ENCODE data around the gene WNK2.

Gene WNK2

DNA sequence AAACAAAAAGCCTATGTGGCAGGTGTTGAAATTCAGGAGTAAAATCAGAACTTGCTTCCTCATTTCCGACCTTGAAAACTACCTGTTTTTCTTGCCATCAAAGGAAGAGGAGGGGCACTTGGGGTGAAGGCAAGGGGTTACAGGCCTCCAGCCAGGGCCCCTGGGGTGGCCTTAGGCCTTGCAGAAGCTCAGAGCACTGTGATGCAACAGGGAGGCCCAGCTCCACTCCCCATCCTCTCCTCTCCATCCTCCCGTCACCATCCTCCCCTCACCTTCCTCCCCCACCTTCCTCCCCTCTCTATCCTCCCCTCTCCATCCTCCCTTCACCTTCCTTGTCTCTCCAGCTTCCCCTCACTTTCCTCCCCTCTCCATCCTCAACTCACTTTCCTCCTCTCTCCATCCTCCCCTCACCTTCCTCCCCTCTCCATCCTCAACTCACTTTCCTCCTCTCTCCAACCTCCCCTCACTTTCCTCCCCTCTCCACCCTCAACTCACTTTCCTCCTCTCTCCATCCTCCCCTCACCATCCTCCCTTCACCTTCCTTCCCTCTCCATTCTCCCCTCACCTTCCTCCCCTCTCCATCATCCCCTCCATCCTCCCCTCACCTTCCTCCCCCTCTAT lies 111.6 kb downstream of the WNK2 start:
- DNase-seq (ENCODE audit: low spot score): no peak

DNA sequence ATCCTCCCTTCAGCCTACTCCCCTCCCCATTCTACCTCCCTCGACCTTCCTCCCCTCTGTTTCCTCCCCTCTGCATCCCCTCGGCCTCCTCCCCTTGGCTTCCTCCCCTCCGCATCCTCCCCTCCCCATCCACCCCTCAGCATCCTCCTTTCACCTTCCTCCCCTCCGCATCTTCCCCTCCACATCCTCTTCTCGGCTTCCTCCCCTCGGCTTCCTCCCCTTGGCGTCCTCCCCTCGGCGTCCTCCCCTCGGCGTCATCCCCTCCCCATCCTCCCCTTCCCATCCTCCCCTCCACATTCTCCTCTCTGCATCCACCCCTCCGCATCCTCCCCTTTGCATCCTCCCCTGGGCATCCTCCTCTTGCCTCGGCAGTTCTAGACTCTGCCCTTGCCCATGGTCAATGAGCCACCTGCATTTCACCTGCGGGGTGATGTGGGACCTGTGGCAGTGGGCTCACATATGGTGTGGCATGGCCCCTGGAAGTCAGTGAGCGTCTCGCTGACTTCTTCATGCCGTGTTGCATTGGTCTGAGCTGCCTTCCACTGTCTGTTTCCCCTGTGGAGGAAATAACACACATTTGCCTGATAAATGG lies 113.0 kb downstream of the WNK2 start:
- no peak for DNase-seq (ENCODE audit: low spot score)

DNA sequence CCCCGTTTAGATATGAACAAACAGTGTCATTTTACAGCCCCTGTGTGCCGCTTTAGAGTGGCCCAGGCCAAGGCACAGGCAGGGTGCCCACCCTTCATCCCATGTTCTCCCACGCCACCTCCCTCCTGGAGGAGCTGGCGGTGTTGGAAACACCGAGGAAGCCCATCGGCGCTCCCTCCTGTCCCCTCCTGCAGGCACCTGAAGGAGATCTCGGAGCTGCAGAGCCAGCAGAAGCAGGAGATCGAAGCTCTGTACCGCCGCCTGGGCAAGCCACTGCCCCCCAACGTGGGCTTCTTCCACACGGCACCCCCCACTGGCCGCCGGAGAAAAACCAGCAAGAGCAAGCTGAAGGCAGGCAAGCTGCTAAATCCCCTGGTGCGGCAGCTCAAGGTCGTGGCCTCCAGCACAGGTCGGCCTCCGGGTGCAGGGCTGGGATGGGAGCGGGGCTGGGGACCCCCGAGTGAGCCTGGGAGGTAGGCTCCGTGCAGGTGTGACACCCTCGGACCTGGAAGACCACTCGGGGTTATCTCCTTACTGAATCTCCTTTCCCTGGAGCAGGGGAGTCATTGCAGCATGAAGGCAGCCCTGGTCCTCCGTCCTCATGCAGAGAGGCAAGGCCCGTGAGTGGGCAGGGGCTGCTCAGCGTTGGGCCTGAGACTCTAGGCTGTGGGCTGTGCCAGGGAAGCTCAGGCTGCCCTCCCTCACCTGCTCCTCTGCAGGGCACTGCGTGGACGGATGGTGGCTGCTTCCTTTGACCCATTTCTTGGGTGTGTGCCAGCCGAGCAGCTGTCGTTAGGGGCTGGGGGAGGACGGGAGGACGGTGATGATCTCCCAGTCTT lies 113.9 kb downstream of the WNK2 start:
- DNase-seq (ENCODE audit: low spot score): no peak

DNA sequence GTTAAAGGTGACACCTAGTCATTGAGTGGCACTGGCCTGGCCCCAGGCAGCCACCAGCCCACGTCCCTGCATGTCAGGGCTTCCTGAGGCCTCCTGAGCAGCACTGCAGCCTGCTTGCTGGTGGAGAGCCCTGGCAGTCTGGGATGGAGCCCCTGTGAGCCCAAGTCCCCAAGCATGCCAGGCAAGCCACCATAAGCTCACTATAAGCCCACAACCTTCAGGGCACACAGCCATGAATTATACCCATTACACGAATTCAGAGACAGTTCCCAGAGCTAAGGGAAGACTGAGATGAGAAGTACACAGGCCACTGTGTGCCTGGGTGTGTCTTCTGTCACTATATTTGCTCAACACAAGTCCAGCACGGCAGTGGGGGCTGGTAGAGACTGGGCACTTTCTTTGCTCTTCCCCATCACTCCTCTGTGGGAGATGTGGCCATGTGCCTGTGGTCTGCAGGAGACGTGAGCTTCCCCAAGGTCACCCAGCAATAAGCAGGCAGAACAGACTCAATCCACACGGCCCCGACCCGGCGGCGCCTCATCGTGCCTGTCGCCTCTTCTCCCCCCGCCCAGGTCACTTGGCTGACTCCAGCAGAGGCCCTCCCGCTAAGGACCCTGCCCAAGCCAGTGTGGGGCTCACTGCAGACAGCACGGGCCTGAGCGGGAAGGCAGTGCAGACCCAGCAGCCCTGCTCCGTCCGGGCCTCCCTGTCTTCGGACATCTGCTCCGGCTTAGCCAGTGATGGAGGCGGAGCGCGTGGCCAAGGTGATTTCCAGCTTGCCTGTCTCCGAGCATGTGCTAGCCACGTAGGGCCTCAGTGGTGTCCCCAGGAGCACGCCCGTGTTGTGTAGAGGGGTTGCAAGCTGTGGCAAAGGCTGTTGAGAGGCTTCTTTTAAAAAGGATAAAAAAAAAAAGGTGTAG lies 114.8 kb downstream of the WNK2 start:
- no peak for DNase-seq (ENCODE audit: low spot score)

DNA sequence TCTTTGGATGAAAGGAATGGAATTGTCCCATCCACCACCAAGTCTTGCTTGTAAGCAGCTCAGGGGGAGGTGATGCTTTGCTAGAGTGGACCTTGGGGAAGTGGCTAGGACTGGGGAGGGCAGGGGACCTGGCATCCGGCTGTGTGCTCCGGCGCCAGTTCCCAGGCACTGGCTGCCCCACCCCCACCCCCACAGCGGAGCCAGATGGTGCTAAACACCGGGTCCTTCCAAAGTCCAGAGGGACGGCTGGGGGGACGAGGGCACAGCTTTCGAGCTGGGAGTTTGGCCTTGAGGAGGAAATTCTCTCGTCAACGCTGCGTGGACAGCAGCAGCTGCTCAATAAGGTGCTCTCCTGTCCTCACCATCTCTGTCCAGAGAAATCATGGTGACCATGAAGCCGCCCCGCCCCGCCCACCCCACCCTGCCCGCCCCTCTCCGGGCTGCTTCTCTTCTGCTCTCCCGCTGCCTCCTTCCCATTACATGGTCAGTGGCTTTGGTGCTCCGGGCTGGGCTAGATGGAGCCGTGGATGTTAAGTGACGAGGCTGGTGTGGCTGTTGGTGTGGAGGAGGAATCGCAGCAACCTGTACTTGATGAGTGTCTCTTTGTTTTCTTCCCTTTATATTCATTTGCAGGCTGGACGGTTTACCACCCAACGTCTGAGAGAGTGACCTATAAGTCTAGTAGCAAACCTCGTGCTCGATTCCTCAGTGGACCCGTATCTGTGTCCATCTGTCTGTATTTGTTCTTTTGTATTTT lies 115.7 kb downstream of the WNK2 start:
- no peak for DNase-seq (ENCODE audit: low spot score)

DNA sequence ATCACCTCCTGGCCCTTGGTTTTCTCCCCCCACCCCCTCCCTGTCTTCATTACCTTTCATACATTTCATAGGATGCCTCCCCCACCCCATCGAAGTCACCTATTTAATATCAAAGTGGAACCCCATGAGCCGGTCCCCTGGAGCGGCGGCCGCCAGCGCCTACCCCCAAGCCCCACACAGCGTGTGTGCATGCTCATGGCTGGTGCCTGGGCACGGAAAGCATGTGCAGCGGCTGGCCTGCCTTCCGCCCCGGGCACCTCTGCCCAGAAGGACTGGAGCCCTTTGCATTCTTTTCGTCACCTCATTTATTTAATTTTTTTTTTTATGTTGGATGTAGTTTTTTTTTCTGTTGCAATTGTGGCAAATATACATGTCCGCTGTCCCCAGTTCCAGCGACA lies 116.2 kb downstream of the WNK2 start:
- DNase-seq (ENCODE audit: low spot score): no peak

DNA sequence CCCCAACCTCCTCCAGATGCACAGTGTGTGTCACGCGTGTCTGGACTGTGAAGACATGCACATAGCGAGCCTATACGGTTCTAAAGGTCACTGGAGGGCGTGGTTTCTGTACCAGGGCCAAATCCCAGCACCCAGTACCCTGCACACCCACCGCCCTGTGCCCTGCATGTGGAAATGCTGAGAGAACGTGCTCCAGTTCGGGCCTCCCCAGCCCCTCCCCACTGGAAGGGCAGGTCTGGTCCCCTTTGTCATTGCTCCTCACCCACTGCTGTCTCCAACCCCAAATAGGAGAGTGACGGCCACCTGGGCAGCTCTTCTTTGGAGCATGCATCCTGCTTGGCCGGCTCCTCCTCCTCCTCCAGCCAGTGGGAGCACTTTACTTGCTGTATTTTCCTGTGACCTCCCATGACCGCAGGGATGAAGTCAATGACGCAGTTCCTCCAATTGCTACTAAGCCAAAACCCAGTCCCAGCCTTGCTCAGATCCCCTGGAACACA lies 116.7 kb downstream of the WNK2 start:
- no peak for DNase-seq (ENCODE audit: low spot score)

DNA sequence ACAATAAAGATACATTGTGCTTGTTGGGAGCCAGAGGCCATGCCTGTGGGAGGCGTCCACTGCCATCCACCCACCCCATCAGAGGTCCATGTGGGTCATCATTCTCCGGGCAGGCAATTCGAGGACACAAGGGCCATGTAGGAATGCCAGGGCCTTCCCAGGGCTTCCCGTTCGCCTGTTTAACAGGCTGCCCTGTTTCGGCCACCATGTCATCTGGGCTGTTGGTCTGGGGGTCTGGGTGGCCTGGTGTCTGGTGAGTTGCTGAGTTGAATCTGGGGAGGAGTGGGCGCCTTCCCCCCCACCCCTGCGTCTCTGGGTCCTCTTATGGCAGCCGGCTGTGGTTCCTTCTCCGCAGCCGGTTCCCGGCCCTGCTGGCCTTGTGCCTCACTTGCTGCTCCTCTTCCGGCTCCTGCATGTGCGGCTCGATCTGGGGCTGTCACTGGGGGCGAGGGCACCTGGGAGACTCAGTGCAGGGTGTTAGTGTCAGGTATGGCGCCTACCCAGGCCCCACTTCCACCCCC lies 117.4 kb downstream of the WNK2 start:
- DNase-seq (ENCODE audit: low spot score): no peak

DNA sequence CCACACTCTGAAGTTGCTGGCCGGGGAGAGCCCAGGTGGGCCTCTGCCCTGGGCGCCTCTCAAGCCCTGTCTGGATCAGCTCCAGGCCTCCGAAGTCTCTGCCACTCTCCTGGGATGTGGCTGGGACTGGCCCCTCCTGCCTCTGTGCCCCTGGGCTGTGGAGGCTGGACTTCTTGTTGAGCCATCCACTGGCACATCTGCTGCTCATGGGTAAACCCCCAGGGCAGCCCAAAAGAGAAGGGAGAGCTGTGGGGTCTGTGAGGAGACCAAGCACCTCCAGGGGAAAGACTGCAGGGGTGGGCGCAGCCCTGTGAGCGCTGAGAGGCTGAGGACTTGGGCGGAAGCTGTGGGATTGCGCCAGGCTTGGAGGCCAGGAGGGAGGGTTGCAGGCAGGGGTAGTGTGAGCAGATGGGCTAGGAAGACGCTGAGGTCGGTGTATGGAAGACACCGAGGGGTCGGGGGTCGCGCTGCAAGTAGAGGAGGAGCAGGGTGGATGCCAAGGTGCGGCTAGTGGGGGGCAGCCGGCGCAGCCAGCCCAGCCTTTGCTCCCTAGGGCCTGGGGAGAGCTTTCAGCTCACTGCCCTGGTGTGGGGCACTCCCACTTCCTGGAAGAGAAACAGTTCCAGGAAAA lies 118.1 kb downstream of the WNK2 start:
- DNase-seq (ENCODE audit: low spot score): no peak

DNA sequence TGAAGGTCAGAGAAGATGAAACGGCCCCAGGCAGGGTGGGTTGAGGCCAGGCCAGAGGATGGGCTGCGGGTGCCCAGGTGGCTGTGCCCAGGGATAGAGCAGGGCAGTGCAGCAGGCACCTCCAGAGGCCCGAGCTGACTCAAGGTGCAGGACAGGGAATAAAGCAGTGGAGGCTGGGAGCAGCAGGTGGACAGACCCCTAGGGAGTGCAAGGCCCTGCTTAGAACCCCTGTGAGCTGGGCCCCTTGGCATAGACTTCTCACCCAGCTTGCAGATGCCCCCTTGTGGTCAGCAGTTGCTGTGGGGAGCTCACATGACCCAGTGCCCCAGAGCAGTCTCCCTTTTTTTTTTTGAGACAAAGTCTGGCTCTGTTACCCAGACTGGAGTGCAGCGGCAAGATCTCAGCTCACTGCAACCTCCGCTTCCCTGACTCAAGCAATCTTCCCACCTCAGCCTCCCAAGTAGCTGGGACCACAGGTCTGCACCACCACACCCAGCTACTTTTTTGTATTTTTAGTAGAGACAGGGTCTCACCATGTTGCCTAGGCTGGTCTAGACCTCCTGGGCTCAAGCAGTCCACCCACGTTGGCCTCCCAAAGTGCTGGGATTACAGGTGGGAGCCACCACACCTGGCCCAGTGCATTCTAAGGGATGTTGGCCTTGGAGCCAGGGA lies 118.8 kb downstream of the WNK2 start:
- DNase-seq (ENCODE audit: low spot score): peak; percentile 13

DNA sequence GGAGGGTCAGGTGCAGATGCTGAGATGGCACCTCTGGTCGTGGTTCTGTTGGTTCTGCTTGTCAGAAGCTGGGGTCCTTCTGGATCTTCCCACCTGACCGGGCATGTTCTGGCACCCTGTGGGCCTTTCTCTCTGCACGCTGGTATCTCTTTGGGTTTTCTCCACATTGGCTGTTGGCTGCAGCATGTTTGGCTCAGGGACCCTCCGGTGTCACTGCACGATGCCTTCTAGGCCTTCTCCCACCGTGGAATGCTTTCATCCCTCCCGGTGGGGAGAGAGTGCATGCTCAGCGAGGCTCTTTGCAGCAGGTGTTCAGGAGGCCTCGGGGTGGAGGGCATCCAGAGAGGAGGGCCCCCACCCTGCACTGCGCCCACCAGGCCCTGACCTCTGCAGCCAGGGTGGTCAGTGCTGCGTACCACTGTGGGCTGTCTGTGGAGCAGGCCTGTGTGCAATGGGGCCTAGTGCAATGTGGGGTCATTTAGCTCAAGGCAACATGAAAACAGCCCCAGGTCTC lies 119.4 kb downstream of the WNK2 start:
- DNase-seq (ENCODE audit: low spot score): no peak

DNA sequence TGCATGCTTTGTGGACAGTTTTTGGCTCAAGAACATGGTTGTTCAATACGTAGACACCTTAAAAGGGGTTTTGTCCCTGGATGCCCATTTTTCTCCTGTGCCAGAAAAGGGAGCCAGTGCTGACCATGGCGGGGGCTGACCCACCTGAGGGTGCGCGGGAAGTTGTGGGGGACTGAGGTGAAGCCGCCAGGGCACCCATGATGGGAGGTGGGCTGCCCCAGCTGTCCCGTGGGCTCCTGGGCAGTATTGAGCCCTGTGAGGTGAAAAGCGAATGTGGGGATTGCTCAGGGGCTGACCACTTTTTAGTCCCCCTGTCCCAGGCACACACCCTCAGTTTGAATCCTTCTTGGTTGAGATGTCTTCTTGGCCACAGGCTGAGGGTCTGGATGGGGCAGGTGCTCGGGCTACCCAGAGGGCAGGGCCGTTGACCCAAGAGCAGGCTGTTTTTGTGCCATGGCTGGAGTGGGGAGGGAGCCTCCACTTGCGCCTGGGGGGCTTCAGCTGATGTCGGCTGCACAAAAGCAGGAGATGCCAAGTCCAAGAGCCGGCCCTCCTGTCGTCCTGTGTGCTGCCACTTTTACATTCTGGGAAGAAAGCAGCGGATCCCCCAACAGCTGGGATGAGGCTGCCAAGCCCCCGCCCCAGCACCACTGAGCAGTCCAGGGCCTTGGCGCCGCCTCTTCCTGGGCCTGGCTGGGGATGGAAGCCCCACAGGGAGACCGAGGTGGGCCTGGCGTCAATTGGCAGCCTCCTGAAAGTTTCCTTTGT lies 120.1 kb downstream of the WNK2 start:
- DNase-seq (ENCODE audit: low spot score): no peak

DNA sequence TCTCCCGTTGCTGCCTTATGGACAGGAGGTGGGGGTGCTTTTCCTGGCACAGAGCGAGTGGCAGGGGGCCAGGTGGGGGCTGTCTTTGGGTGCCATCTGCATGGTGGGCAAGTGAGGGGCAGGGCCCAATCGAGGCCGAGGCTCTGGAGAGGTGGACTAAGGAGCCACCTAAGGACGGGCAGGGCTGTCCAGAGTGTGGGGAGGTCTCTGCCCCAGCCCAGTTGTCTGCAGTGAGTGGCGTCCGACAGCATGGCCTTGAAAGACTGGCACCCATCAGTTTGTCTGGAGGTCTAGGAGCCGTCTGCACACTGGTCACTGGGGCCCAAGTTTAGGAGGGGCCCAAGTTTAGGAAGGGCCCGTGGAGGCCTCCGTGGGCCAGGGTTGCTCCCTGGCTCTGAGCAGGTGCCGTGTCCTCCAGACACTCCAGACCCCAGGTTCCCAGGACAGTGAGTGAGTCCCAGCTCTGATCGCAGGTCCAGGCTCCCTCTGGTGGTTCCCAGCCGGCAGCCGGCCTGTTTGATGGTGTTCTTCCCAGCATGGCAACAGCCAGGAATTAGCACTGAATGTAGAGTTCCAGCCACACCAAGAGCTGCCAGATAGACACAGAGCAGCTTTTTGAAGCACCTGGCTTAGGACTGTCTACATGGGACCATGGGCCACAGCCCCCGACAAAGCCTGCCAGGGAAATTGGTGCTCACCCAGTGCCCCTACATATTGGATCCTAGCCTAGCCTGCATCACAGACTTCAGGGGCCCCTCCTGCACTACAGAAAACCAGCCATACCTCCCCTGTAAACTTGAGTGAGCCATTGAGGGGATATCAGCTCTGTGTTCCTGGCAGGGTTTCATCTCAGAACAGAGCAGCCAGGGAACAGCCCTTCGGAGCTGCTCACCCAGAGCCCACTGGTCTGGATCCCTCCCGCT lies 120.9 kb downstream of the WNK2 start:
- no peak for DNase-seq (ENCODE audit: low spot score)

DNA sequence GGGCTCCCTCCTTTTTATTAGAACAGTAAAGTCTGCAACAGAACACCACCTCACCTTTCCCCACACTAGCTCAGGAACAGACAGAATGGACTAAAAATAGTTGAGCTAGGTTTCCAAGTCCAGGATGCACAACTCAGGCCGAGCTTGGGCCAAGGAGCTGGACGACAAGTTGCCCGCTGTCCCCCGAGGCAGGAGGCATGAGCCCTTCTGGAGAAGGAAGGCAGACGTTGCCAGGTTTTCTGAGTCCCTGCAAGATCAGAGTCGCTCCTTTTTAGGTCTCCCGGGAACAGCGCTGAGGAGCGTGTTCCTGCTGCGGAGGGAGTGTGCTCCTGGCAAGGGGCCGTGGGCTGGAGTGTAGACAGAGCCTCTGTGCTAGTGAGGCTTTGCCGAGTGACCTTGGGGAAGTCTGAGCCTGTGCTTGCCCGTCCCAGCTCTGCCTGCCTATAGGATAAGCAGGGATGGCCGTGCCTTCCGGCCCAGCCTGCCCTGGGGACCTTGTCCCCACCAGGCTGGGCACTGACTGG lies 121.6 kb downstream of the WNK2 start:
- no peak for DNase-seq (ENCODE audit: low spot score)

DNA sequence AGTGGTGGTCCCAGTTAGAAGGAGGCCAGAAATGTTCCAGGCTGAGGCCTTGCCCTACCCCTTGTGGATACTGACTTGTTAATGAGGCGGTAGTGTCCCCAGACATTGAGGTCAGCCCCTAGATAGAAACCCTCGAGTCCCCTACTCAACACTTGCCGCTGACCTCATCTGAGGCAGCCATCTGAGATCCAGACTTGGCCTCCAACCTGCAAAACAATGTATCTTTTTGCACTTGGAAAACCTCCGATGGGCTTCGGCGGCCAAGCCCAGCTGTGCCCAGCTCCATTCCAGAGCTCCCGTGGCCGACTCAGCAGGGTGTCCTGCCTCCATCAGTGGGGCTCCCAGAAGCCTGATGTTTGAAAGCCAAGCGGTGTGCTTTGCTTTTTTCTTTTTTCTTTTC lies 122.1 kb downstream of the WNK2 start:
- no peak for DNase-seq (ENCODE audit: low spot score)

DNA sequence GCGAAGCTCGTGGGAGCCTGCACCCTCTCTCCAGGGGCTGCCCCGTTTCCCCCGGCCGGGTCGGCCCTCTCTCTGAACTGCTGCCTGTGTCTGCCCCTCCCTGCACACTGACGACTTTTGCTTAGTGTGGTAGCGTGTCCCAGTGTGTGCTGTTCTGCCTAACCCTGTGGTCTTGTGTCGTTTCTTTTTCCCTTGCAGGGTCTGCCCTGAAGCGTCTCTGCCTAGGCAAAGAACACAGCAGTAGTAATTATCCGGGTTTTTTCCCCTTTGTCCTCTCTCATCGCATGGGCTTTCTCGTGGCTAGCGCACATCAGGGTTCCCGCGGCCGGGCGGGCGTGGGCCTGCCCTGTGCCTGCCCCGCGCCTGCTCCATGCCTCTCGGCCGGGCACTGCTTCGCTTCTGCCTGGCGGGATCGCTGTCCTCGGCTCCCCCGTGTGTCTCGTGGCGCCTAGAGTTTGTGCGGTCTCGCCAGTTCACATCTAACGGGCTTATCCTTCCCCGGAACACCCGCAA lies 122.7 kb downstream of the WNK2 start:
- DNase-seq (ENCODE audit: low spot score): no peak

DNA sequence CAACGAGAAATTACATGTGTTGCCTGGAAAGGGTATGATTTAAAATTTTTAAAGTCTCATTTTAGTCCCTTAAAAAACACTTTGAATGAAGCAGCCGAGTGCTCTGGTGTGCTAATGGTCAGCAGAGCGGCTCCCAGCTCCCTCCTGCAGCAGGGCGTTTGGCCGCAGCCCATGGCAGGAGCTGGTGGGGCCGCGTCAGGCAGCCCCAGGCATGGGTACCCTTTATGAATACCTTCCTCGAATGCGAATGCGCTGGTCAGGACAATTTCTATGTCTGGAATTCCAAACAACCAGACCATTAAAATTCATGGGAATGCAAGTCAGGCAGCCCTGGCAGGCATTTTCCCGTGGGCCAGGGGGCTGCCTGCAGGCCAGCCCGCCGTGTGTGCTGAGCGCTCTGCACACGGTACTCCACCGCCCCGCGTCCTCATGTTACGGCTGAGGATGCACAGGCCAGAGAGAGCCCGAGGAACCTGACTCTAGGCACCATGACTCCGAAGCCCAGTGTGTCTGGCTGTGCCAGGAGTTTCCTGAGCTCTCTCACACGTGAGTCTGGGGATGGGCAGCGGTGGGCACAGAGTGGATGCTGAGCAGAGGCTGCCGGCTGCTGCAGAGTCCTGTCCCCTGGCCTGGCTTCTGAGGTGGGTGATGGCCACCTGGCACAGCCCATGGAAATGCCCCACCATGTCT lies 123.7 kb downstream of the WNK2 start:
- no peak for DNase-seq (ENCODE audit: low spot score)

All from hematopoietic multipotent progenitor cell treated with erythropoietin and hydrocortisone succinate and interleukin-3 and kit ligand, for 15 days (in vitro differentiated cells).